ENCODE measurements around the gene CD33.

The CD33 gene

DNA sequence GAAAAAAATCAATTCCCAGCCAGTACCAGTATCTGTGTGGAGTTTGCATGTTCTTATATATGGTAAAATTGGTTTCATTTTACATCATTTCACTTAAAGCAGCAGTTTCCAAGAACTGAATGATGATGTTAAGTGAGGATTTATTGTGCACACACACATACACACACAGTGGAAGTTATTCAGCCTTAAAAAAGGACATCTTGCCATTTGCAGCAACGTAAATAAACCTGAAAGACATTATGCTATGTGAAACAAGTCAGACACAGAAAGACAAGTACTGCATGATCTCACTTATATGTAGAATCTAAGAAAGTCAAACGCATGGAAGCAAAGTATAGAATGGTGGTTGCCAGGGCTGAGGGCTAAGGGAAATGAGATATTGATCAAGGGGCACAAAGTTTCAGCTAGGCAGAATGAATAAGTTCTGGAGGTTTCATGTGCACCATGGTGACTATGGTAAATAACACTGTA is 31.3 kb downstream of the CD33 start:
- H3K9ac ChIP-seq (ENCODE audit: low read length) = no peak overlapping the region
- H3K4me1 ChIP-seq (ENCODE audit: low read length) = no peaks in the 10 kb centered on the region
- TF ChIP-seq, protein P1, sequence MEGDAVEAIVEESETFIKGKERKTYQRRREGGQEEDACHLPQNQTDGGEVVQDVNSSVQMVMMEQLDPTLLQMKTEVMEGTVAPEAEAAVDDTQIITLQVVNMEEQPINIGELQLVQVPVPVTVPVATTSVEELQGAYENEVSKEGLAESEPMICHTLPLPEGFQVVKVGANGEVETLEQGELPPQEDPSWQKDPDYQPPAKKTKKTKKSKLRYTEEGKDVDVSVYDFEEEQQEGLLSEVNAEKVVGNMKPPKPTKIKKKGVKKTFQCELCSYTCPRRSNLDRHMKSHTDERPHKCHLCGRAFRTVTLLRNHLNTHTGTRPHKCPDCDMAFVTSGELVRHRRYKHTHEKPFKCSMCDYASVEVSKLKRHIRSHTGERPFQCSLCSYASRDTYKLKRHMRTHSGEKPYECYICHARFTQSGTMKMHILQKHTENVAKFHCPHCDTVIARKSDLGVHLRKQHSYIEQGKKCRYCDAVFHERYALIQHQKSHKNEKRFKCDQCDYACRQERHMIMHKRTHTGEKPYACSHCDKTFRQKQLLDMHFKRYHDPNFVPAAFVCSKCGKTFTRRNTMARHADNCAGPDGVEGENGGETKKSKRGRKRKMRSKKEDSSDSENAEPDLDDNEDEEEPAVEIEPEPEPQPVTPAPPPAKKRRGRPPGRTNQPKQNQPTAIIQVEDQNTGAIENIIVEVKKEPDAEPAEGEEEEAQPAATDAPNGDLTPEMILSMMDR (IDR thresholded peaks at IDR 0.05; ENCODE audit: low read length) = no peak
- no peak for TF ChIP-seq EZH2 (optimal IDR thresholded peaks at IDR 0.05; ENCODE audit: low read depth, low read length)
- no peak for TF ChIP-seq EZH2phosphoT487 (IDR thresholded peaks at IDR 0.05; ENCODE audit: low read length)
- 0 out of 2 replicates have a peak, but pooled peaks cover 5% of the 10 kb centered on the region for H3K27me3 ChIP-seq (replicated peaks; ENCODE audit: insufficient read depth, low read length)
- H3K4me3 ChIP-seq (ENCODE audit: low read length) = no peak overlapping the region
- no peak overlapping the region for H2AFZ ChIP-seq (ENCODE audit: low read length)
- H3K36me3 ChIP-seq (replicated peaks; ENCODE audit: insufficient read depth, low read length) = no peaks in the 10 kb centered on the region
- H3K9me3 ChIP-seq (replicated peaks; ENCODE audit: insufficient read depth, low read length) = no peaks in the 10 kb centered on the region
- no peaks in the 10 kb centered on the region for H4K20me1 ChIP-seq (ENCODE audit: insufficient read depth, low read length)
- H3K9me2 ChIP-seq (replicated peaks; ENCODE audit: insufficient read depth, low read length) = no peaks in the 10 kb centered on the region
- H3F3A ChIP-seq (ENCODE audit: insufficient read depth, low read length) = no peaks in the 10 kb centered on the region
- no peak overlapping the region for H3K4me2 ChIP-seq (ENCODE audit: low read depth, low read length)
- no peaks in the 10 kb centered on the region for H3K79me2 ChIP-seq (ENCODE audit: low read length)
- no peak overlapping the region for H3K27ac ChIP-seq (ENCODE audit: low read length)
- no peak for DNase-seq

DNA sequence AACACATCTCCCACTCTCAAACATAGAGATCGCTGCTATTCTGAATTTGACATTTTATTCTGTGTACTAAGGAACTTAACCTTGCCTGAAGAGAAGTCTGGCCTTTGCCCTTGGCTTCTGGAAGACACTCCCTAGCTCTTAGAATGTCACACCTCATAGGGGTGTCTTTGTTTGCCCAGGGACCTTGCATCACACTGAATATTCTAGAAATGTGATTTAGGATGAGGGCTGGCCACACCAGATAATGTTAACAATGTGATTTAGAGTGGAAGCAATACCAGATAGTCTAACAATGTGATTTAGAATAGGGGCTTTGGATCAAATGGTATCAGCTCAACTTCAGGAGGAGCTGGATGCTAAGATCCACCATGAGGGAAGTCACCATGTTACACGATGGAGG is 32.6 kb downstream of the CD33 start:
- no peaks in the 10 kb centered on the region for H3K79me2 ChIP-seq (ENCODE audit: low read length)
- H3K27me3 ChIP-seq (replicated peaks; ENCODE audit: insufficient read depth, low read length) = 0 out of 2 replicates have a peak, but pooled peaks cover 5% of the 10 kb centered on the region
- TF ChIP-seq EZH2 (optimal IDR thresholded peaks at IDR 0.05; ENCODE audit: low read depth, low read length) = no peak
- TF ChIP-seq, protein P1 (IDR thresholded peaks at IDR 0.05; ENCODE audit: low read length) = no peak
- no peak for TF ChIP-seq EZH2phosphoT487 (IDR thresholded peaks at IDR 0.05; ENCODE audit: low read length)
- no peak overlapping the region for H3K4me3 ChIP-seq (ENCODE audit: low read length)
- DNase-seq = no peak
- H3K9me2 ChIP-seq (replicated peaks; ENCODE audit: insufficient read depth, low read length) = no peaks in the 10 kb centered on the region
- H4K20me1 ChIP-seq (ENCODE audit: insufficient read depth, low read length) = no peaks in the 10 kb centered on the region
- H3K4me1 ChIP-seq (ENCODE audit: low read length) = no peaks in the 10 kb centered on the region
- no peak overlapping the region for H3K9ac ChIP-seq (ENCODE audit: low read length)
- no peak overlapping the region for H3K4me2 ChIP-seq (ENCODE audit: low read depth, low read length)
- no peak overlapping the region for H2AFZ ChIP-seq (ENCODE audit: low read length)
- no peak overlapping the region for H3K27ac ChIP-seq (ENCODE audit: low read length)
- H3F3A ChIP-seq (ENCODE audit: insufficient read depth, low read length) = no peaks in the 10 kb centered on the region
- no peaks in the 10 kb centered on the region for H3K36me3 ChIP-seq (replicated peaks; ENCODE audit: insufficient read depth, low read length)
- H3K9me3 ChIP-seq (replicated peaks; ENCODE audit: insufficient read depth, low read length) = no peaks in the 10 kb centered on the region

DNA sequence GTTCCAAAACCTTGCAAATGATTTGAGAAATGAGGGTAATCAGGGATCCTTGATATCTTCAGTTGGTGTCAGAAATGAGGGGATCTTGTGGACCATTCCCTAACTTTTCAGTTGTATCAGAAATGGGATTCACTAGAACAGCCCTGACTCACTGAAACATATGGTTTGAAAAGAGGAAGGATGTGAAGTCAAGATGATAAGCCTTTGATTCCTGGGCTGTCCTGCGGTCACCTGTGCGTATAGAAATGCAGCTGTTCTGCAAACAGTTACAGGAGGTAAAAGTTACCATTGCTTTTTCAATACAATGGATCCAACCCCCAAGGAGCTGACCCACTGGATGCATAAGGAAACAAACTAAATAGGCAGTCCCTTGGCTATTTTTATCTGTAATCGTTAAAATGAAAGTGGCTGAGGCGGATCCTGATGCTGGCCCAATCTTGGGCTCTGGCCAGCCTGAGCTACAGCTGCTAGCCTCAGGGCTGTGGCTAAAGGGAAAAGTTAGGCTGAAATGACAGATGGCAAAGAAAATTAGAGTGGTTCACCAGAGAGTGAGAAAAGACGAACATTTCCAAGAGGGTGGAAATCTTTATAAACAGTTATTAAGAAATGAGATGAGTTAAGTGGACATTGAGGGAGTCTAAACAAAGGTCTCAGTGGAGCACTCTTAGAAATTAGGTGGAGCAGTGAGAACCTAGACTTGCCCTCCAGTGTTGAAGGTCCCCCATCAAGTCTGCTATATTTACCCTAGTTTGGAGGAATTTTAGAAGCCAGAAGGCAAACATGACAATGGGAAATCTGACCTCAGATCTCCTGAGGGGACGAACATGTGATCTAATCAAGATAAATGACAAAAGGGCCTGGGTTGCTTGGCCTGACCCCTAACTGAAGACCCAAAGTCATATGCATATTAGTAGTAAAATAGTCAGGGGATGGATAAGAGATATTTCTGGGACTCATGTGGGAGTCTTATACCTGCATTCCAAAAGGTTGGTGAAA is 33.6 kb downstream of the CD33 start:
- Histone ChIP-seq H3K4me3 (ENCODE audit: low read length) (no peak overlapping the region), H3F3A (ENCODE audit: insufficient read depth, low read length) (no peaks in the 10 kb centered on the region), H3K9me2 (replicated peaks; ENCODE audit: insufficient read depth, low read length) (no peaks in the 10 kb centered on the region), H3K79me2 (ENCODE audit: low read length) (no peaks in the 10 kb centered on the region), H3K36me3 (replicated peaks; ENCODE audit: insufficient read depth, low read length) (no peaks in the 10 kb centered on the region), H3K4me1 (ENCODE audit: low read length) (no peaks in the 10 kb centered on the region), H3K4me2 (ENCODE audit: low read depth, low read length) (no peak overlapping the region), H3K9ac (ENCODE audit: low read length) (no peak overlapping the region), H3K9me3 (replicated peaks; ENCODE audit: insufficient read depth, low read length) (no peaks in the 10 kb centered on the region), H2AFZ (ENCODE audit: low read length) (no peak overlapping the region), H3K27me3 (replicated peaks; ENCODE audit: insufficient read depth, low read length) (0 out of 2 replicates have a peak, but pooled peaks cover 5% of the 10 kb centered on the region), H4K20me1 (ENCODE audit: insufficient read depth, low read length) (no peaks in the 10 kb centered on the region), H3K27ac (ENCODE audit: low read length) (no peak overlapping the region)
- DNase-seq = no peak
- no peak for TF ChIP-seq EZH2phosphoT487 (IDR thresholded peaks at IDR 0.05; ENCODE audit: low read length)
- TF ChIP-seq, protein P1 (IDR thresholded peaks at IDR 0.05; ENCODE audit: low read length) = no peak
- no peak for TF ChIP-seq EZH2 (optimal IDR thresholded peaks at IDR 0.05; ENCODE audit: low read depth, low read length)

Data from MM.1S (cell line).